HepG2 (cell line): ENCODE results near the gene ZSCAN2. TPM values are rescaled to one million over a fixed set of nuclear protein-coding genes. Genes with fewer than 3 reads are reported as not detected.

Source experiments
- ATAC-seq: fragments of 200-7000 bp; cut with Tn5 transposase; 3 replicates; pipeline ENCODE4 v1.9.1; 2020; ENCODE audit warnings: mild to moderate bottlenecking, moderate library complexity
- BruUV-seq: library from RNA; stranded (reverse); fragments of 400-500 nt; replicated peaks from 2 replicates; lab custom pipeline; 2021; lab: Mats Ljungman, UMichigan
- CTCF ChIA-PET: fragments of 300-600 bp; formaldehyde crosslinking; extraction: SDS; loops from one replicate; lab custom pipeline; 2021; ENCODE audit warnings: low total read pairs, inconsistent platforms, low intra/inter-chr PET ratio; lab: Yijun Ruan, JAX
- POLR2A ChIA-PET: fragments of 350-600 bp; sonication (Branson Sonifier 250); formaldehyde crosslinking; loops from one replicate; lab custom pipeline; 2020; ENCODE audit warnings: antibody characterized with exemption, inconsistent platforms; lab: Yijun Ruan, JAX
- DNase-seq: peaks from one replicate; pipeline ENCODE4 v3.0.0-alpha.2; 2015; ENCODE audit warnings: low spot score
- FAIRE-seq: peaks from 3 replicates; lab custom pipeline; 2011; peaks lifted over from hg19 to GRCh38; lab: Jason Lieb, UNC
- H2AFZ ChIP-seq: one replicate; pipeline ENCODE4 v1.6.1; 2011; ENCODE audit warnings: low read length, inconsistent platforms
- H3K27ac ChIP-seq: fragments of 300-600 bp; 3 replicates; pipeline ENCODE4 v1.8.0; 2011; ENCODE audit warnings: mixed run types, mild to moderate bottlenecking, mixed read lengths, low read length, inconsistent platforms; ENCODE audit not compliant: insufficient read depth; ENCODE audit errors: extremely low read length
- H3K27me3 ChIP-seq, 2 experiments: fragments of 200-600 bp in 1 of 2; 2 replicates in 1 of 2; 3 replicates in 1 of 2; pipeline versions ENCODE4 v1.6.0 to v1.8.0; 2011; ENCODE audit warnings: low read length in 2 of 2, mild to moderate bottlenecking in 2 of 2, moderate library complexity in 2 of 2, inconsistent platforms in 1 of 2; ENCODE audit not compliant: insufficient read depth in 2 of 2, control insufficient read depth in 1 of 2
- H3K36me3 ChIP-seq, 2 experiments: fragments of 200-600 bp in 1 of 2; replicated peaks in 1 of 2; 2 replicates in 1 of 2; 3 replicates in 1 of 2; pipeline versions ENCODE4 v1.5.1 to v1.8.0; 2011; ENCODE audit warnings: low read length in 2 of 2, inconsistent platforms in 1 of 2; ENCODE audit not compliant: insufficient read depth in 2 of 2, control insufficient read depth in 1 of 2
- H3K4me1 ChIP-seq: 2 replicates; pipeline ENCODE4 v1.5.1; 2012; ENCODE audit warnings: low read length, inconsistent platforms; ENCODE audit not compliant: insufficient read depth
- H3K4me2 ChIP-seq: 2 replicates; pipeline ENCODE4 v1.6.0; 2011; ENCODE audit warnings: low read depth, low read length, inconsistent platforms
- H3K4me3 ChIP-seq, 3 experiments: fragments of 200-600 bp in 1 of 3; sonication (generic), shearing (Covaris generic) in 1 of 3; replicated peaks in 1 of 3; 2 replicates each; pipeline ENCODE4 v1.5.1; 2011 to 2016; ENCODE audit warnings: low read length in 3 of 3, inconsistent platforms in 2 of 3, low read depth in 2 of 3, mild to moderate bottlenecking in 2 of 3, control low read depth in 1 of 3, mixed read lengths in 1 of 3; ENCODE audit not compliant: insufficient read depth in 1 of 3
- H3K79me2 ChIP-seq: one replicate; pipeline ENCODE4 v1.6.1; 2011; ENCODE audit warnings: low read length, inconsistent platforms; ENCODE audit not compliant: insufficient read depth
- H3K9ac ChIP-seq: 2 replicates; pipeline ENCODE4 v1.6.0; 2011; ENCODE audit warnings: mild to moderate bottlenecking, low read depth, low read length, inconsistent platforms; ENCODE audit not compliant: insufficient read depth
- H3K9me3 ChIP-seq: 2 replicates; pipeline ENCODE4 v1.5.1; 2012; ENCODE audit warnings: mild to moderate bottlenecking, low read length
- H4K20me1 ChIP-seq: 2 replicates; pipeline ENCODE4 v1.6.0; 2011; ENCODE audit warnings: inconsistent platforms, mild to moderate bottlenecking, low read length, moderate library complexity; ENCODE audit not compliant: insufficient read depth
- AGO2 ChIP-seq: fragments of 200-400 bp; formaldehyde crosslinking; optimal IDR thresholded peaks from 2 replicates; pipeline ENCODE3; 2017; ENCODE audit warnings: mild to moderate bottlenecking, low read depth, low read length, moderate library complexity
- AHDC1 ChIP-seq: sonication (generic); formaldehyde crosslinking; IDR thresholded peaks from 2 replicates; pipeline ENCODE4 v1.5.1; 2020; ENCODE audit warnings: mild to moderate bottlenecking, missing genetic modification reagents, borderline replicate concordance
- HNRNPUL1 ChIP-seq: fragments of 200-400 bp; formaldehyde crosslinking; IDR thresholded peaks from 2 replicates; pipeline ENCODE4 v1.6.1; 2017; ENCODE audit warnings: low read depth, mild to moderate bottlenecking, low read length, moderate library complexity
- MEF2D ChIP-seq: sonication (generic); formaldehyde crosslinking; IDR thresholded peaks from 2 replicates; pipeline ENCODE4 v1.5.1; 2020; ENCODE audit warnings: mild to moderate bottlenecking, missing genetic modification reagents
- MYPOP ChIP-seq: sonication (generic); formaldehyde crosslinking; IDR thresholded peaks from 2 replicates; pipeline ENCODE4 v1.8.1; 2023; ENCODE audit warnings: mild to moderate bottlenecking, moderate library complexity, missing genetic modification reagents
- PHF20 ChIP-seq: sonication (generic); formaldehyde crosslinking; IDR thresholded peaks from 2 replicates; pipeline ENCODE4 v1.5.0; 2020; ENCODE audit warnings: mild to moderate bottlenecking, missing genetic modification reagents
- SP1 ChIP-seq, 2 experiments: fragments of 450-650 bp in 1 of 2; sonication (generic) in 1 of 2; formaldehyde crosslinking in 1 of 2; IDR thresholded peaks; 2 replicates each; pipeline versions ENCODE4 v1.4.0 to v1.6.1; 2016 to 2020; ENCODE audit warnings: missing genetic modification reagents in 1 of 2
- ZNF570 ChIP-seq: sonication (generic); formaldehyde crosslinking; IDR thresholded peaks from 2 replicates; pipeline ENCODE4 v1.4.0; 2020; ENCODE audit warnings: mild to moderate bottlenecking, missing genetic modification reagents, borderline replicate concordance
- ZNF746 ChIP-seq: sonication (generic); formaldehyde crosslinking; IDR thresholded peaks from 2 replicates; pipeline ENCODE4 v1.8.0; 2022; ENCODE audit warnings: mild to moderate bottlenecking, missing genetic modification reagents
- WGBS: methylation state at CpG from one replicate; pipeline ENCODE4 v1.1.6; 2017; ENCODE audit warnings: low lambda C conversion rate; 5-methylcytosine and 5-hydroxymethylcytosine counted together
- in situ Hi-C: cut with HindIII; loops from 2 replicates; pipeline ENCODE4 v1.10.0; 2017; ENCODE audit warnings: low pct_unique_long_range_greater_than_20kb; ENCODE audit not compliant: extremely low pct_ligation_motif_present
- intact Hi-C: fragments of 100-400 bp; cut with micrococcal nuclease; formaldehyde crosslinking; loops from one replicate; pipeline ENCODE4 v1.10.0; 2022; ENCODE audit not compliant: unreplicated experiment
- polyA plus RNA-seq, 8 experiments: library from polyadenylated mRNA; depleted of rRNA in 3 of 8; stranded (reverse) in 7 of 8; unstranded in 1 of 8; fragments of >200 nt; fragmentation: Illumina TruSeq in 4 of 8; extraction: Trizol in 4 of 8; gene quantifications; 2 replicates each; pipeline versions ENCODE4 v1.2.1 to v1.2.3, GENCODE V29; 2011 to 2016; ENCODE audit warnings: low read depth in 4 of 8, missing spikeins in 1 of 8, mixed read lengths in 1 of 8; ENCODE audit not compliant: insufficient read depth in 1 of 8
- total RNA-seq, 5 experiments: library from RNA; depleted of rRNA; stranded (reverse); fragments of >200 nt; fragmentation: Illumina TruSeq; extraction: Trizol; gene quantifications; 2 replicates each; pipeline ENCODE4 v1.2.3, GENCODE V29; 2016; ENCODE audit warnings: low read depth in 1 of 5
- TF ChIP-seq, protein P1 (sequence below): sonication (generic); formaldehyde crosslinking; IDR thresholded peaks from 2 replicates; pipeline ENCODE4 v1.4.0; 2020; ENCODE audit warnings: mild to moderate bottlenecking, missing genetic modification reagents
- TF ChIP-seq, protein P2 (sequence below): sonication (generic); formaldehyde crosslinking; IDR thresholded peaks from 2 replicates; pipeline ENCODE4; 2020; ENCODE audit warnings: missing genetic modification reagents, mild to moderate bottlenecking, borderline replicate concordance

Gene ZSCAN2
- total and polyA plus RNA-seq, 2 of the 13 experiments (the other 11 are each of a cell fraction or from before 2014, with no cell fraction given), result 11.4 to 21.5 TPM

DNA sequence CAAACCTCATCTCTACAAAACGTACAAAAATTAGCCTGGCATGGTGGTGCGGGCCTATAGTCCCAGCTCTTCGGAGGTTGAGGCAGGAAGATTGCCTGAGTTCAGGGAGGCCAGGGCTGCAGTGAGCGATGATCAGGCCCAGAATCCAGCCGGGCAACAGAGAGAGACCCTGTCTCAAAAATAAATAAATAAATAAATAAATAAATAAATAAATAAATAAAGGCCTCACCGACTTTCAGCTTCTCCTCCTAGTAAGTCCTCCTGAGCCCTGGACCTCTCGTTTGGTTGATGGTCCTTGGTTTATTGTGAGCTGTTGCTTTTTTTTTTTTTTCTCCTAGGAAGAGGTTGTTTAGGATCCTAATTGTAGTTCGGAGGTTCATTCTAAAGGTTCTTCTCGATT is 28.2 kb downstream of the ZSCAN2 start (continued):
- TF ChIP-seq AHDC1, result no peak
- TF ChIP-seq ZNF746 (CRISPR knock-in tag), result no peak
- TF ChIP-seq, protein P1, sequence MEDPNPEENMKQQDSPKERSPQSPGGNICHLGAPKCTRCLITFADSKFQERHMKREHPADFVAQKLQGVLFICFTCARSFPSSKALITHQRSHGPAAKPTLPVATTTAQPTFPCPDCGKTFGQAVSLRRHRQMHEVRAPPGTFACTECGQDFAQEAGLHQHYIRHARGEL (CRISPR knock-in tag), result no peak

GRCh38 chr15:84631706-84632272 is 31.0 kb downstream of the ZSCAN2 start:
- Histone ChIP-seq H3K4me3 (peak overlapping the region; percentile 80 to 84 (median 83)), H3K9ac (peak overlapping the region; percentile 72), H3K27ac (peak overlapping the region; percentile 56), H3K79me2 (peaks cover 13% of the 10 kb centered on the region), H2AFZ (peak overlapping the region; percentile 61), H3K4me1 (peaks cover 35% of the 10 kb centered on the region), H3K4me2 (peak overlapping the region; percentile 92), H3K9me3 (no peaks in the 10 kb centered on the region), H3K36me3 (peaks cover 3 to 6% of the 10 kb centered on the region in 2 experiments; a peak in 1 of 5 replicates), H4K20me1 (peaks cover 22% of the 10 kb centered on the region), H3K27me3 (no peaks in the 10 kb centered on the region)
- no peak for FAIRE-seq
- BruUV-seq, result TSS peak; percentile 57
- intact Hi-C loops, result loop anchor here (1.0 kb wide), 1 partner anchor 25 kb away; no protein-coding TSS in a partner anchor
- peak; percentile 32 for ATAC-seq
- in situ Hi-C loops, result no loop called here
- ChIA-PET CTCF (no interaction called here), POLR2A (interaction anchor here (1.0 to 6.4 kb wide), 14 partner anchors 10 to 84 kb away, joined by 3 to 94 read pairs (median 6); partner anchors contain the start of genes NMB, SEC11A, WDR73 and ZSCAN2)
- peak; percentile 12 for DNase-seq
- WGBS, result 1% methylated on average over 7 of the region's 7 CpGs
- TF ChIP-seq MEF2D (CRISPR knock-in tag), result no peak
- no peak for TF ChIP-seq ZNF570 (CRISPR knock-in tag)
- TF ChIP-seq, protein P2, sequence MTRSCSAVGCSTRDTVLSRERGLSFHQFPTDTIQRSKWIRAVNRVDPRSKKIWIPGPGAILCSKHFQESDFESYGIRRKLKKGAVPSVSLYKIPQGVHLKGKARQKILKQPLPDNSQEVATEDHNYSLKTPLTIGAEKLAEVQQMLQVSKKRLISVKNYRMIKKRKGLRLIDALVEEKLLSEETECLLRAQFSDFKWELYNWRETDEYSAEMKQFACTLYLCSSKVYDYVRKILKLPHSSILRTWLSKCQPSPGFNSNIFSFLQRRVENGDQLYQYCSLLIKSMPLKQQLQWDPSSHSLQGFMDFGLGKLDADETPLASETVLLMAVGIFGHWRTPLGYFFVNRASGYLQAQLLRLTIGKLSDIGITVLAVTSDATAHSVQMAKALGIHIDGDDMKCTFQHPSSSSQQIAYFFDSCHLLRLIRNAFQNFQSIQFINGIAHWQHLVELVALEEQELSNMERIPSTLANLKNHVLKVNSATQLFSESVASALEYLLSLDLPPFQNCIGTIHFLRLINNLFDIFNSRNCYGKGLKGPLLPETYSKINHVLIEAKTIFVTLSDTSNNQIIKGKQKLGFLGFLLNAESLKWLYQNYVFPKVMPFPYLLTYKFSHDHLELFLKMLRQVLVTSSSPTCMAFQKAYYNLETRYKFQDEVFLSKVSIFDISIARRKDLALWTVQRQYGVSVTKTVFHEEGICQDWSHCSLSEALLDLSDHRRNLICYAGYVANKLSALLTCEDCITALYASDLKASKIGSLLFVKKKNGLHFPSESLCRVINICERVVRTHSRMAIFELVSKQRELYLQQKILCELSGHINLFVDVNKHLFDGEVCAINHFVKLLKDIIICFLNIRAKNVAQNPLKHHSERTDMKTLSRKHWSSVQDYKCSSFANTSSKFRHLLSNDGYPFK (CRISPR knock-in tag), result peak; percentile 16; the same call in 1 of the 2 replicates
- TF ChIP-seq SP1 (IDR thresholded peaks at IDR 0.05), result no peak
- no peak for TF ChIP-seq SP1 (CRISPR knock-in tag; IDR thresholded peaks at IDR 0.05)
- TF ChIP-seq AGO2, result no peak
- TF ChIP-seq MYPOP, result 0 out of 2 replicates have a peak, but pooled peaks have one; percentile 32
- 0 out of 2 replicates have a peak, but pooled peaks have one; percentile 6 for TF ChIP-seq PHF20 (CRISPR knock-in tag)
- no peak for TF ChIP-seq HNRNPUL1
